Left colon (tissue), 2 donors: ENCODE data around the gene CFAP57. TPM values are rescaled to one million over a fixed set of nuclear protein-coding genes. Genes with fewer than 3 reads are reported as not detected.
"Not testable (repeated sequence)": the region's sequence is repeated elsewhere in the genome, so short reads cannot be mapped to it uniquely, and the experiment has no call there.

Experiments
- ATAC-seq: fragments of 200-7000 bp; cut with Tn5 transposase; one replicate; pipeline ENCODE4 v1.9.1; 2020; ENCODE audit warnings: mild to moderate bottlenecking, moderate library complexity
- DNase-seq, 2 donors: peaks; one replicate each; pipeline ENCODE4 v3.0.0-alpha.2; 2020
- intact Hi-C, 2 donors: fragments of 100-400 bp; cut with DNase I in 1 of 2; cut with micrococcal nuclease in 1 of 2; formaldehyde crosslinking; loops; one replicate each; pipeline versions ENCODE4 v1.11.2 to v1.14.0; 2022; cut with DNase I, micrococcal nuclease
- long read RNA-seq: library from polyadenylated mRNA; unstranded; transcript quantifications from one replicate; pipeline ENCODE4 v2.0.0, GENCODE V29; 2021
- total RNA-seq, 2 donors: library from RNA; stranded (reverse); fragmentation: NEBNext Ultra II Directional; extraction: Animal tissue kit (Norgen Biotek cat#: 25700); gene quantifications; one replicate each; pipeline ENCODE4 v1.2.1, GENCODE V29; 2021
- donor health status: DM: no; HTN: no; CAD: no.
- donor health status: DM: yes; HTN: yes; CAD: no.

CFAP57 gene
- total RNA-seq: not detected
- long read RNA-seq, partial matches to known transcripts: 0 of 1 reads
- long read RNA-seq, other reads (novel, unspliced or antisense): 1 of 1 reads

DNA sequence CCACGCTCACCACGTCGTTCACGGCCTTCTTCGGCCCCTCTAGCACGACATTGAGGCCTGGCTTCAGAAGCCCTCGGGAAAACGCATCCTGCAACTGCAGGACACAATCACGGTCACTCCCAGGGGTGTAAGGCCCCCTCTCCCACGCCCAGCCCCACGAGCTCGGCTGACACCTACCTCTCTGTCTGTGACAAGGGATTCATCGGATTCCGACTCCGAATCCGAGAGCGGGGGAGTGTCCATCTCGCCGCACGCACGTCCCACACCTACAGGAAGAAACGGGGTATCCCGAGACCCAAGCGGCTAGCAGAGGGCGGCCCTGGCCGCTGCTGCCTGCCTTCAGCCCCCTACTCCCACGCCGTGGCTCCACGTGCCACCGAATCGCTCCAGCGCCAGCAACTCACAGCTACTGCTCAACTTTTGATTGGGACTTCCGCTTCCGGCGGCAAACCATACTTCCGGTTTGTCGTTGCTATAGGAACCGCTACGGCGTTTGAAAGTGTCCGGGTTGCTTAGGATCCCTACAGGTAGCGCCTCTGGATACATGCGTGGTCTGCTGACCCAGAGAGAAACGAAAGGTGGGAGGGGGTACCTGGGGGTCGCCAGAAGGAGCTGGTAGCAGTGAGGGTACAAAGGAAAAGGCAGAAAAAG, at the start of gene CFAP57, which contains the start of gene EBNA1BP2:
TSS of gene CFAP57 (plus strand) at position 455 of the 651 bp plus-strand sequence. CDS start 424 bp downstream, outside the sequence.
TSS of gene EBNA1BP2 (minus strand) at position 415 of the 651 bp plus-strand sequence. CDS start at position 243, 172 bp downstream.
- DNase-seq: peak; percentile 88 to 91
- intact Hi-C loops: no loop called here
- ATAC-seq: peak; percentile 94

DNA sequence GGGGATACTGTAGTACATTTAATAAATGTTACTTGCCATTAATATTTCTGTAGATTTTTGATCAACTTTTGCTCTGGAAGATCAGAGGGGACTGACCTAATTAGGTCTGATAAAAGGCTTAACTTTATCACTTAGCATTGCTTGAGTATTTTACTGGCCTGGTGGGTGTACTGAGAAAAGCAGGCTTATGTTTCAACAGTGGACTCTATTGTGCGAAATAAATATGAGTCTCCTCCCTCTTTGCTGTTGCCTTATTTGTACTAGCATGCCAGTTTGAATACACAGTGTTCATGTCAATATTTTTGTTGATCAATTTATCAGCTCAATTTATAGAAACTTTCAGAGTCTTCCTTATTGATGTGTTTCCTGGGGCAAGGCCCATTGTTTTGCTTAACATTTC, 49.1 kb upstream of the CFAP57 start:
- intact Hi-C loops: no loop called here
- DNase-seq (no peak), ATAC-seq (no peak)

- ATAC-seq (no peak), DNase-seq (no peak)
- intact Hi-C loops: no loop called here
Observed at GRCh38 chr1:43128816-43129215, 43.3 kb upstream of the CFAP57 start.

DNA sequence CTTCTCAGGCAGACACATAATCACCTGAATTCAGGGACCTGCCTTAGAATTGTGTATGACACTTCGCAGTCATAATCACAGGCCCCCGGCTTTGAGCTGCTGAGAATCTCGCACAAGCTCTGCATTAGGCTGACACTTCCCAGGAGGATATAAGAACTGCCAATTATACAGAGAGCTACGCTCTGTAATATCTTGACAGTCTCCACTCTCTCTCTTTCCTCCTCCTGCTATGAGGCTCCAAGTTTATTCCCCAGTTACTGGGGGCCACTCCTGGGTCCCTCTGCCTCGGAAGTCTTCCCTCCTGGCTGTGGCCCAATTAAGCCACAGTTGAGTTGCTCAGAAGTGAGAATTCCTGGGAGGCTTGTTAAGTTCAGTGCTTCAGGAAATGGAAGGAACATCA, 42.7 kb upstream of the CFAP57 start:
- ATAC-seq: no peak
- intact Hi-C loops: no loop called here
- no peak for DNase-seq

- ATAC-seq: no peak
- DNase-seq: no peak
Observed at GRCh38 chr1:43134068-43134467, 38.1 kb upstream of the CFAP57 start.

DNA sequence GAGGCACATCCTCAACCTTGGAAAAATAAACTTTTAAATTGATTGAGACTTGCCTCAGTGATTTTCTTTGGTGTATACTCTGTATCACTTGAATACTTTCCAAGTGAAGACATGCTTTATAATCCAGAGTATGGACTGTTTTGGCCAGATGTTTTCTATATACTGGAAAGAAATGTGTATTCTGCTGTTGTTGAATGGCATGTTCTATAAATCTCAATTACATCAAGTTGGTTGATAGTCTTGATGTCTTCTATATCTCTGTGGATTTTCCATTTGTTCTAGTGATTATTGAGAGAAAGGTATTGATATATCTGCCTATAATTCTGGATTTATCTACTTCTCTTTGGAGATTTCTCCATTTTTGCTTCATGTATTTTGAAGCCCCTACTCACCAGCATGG, 37.5 kb upstream of the CFAP57 start:
- DNase-seq (no peak), ATAC-seq (no peak)
- intact Hi-C loops: no loop called here

More at GRCh38 chr1:43134068-43134467, 38.1 kb upstream of the CFAP57 start:
- intact Hi-C loops: no loop called here

DNA sequence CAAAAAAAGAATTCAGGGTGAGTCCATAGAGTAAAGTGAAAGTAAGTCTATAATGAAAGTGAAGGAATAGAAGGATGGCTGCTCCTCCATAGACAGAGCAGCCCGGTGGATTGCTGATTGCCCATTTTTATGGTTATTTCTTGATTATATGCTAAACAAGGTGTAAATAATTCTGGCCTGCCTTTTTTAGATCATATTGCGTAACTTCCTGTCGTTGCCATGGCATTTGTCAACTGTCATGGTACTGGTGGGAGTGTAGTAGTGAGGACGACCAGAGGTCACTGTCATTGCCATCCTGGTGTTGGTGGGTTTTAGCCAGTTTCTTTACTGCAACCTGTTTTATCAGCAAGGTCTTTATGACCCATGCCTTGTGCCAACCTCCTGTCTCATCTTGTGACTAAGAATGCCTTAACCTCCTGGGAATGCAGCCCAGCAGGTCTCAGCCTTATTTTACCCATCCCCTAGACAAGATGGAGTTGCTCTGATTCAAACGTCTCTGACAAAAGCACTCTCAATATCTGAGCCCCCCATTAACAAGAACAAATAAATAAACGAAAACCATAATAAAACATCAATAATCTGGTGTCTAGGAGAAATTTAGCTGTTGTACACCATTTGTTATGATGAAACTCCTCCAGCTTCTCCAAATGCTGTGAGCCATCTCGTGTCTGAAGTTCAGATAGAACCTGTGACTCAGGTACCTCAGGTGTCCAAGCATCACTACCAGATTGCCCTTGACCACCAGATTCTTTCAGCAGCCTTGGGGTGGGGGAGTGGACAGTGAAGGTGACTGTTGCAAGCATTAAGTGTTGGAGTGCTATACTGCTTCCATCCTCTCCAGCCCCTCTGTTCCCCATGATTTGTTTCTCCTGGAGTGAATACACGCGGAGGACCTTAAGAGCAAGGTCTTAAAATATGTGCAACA, 36.0 kb upstream of the CFAP57 start:
- no peak for ATAC-seq
- no peak for DNase-seq
- intact Hi-C loops: no loop called here

- DNase-seq (no peak), ATAC-seq (no peak)
Observed at GRCh38 chr1:43137445-43138052, 34.6 kb upstream of the CFAP57 start.

GRCh38 chr1:43139295-43139694, 32.8 kb upstream of the CFAP57 start:
- ATAC-seq, DNase-seq, intact Hi-C loops: not testable (repeated sequence)

More at GRCh38 chr1:43137445-43138052, 34.6 kb upstream of the CFAP57 start:
- intact Hi-C loops: no loop called here

GRCh38 chr1:43140010-43140409, 32.1 kb upstream of the CFAP57 start:
- DNase-seq: no peak
- ATAC-seq: no peak
- intact Hi-C loops: no loop called here

- DNase-seq: no peak
- ATAC-seq: no peak
- intact Hi-C loops: no loop called here
Observed at GRCh38 chr1:43140583-43140982, 31.5 kb upstream of the CFAP57 start.

GRCh38 chr1:43143441-43143888, 28.7 kb upstream of the CFAP57 start:
- intact Hi-C loops: no loop called here
- no peak for ATAC-seq
- no peak for DNase-seq

GRCh38 chr1:43144237-43144636, 27.9 kb upstream of the CFAP57 start:
- no peak for ATAC-seq
- DNase-seq: no peak
- intact Hi-C loops: no loop called here

DNA sequence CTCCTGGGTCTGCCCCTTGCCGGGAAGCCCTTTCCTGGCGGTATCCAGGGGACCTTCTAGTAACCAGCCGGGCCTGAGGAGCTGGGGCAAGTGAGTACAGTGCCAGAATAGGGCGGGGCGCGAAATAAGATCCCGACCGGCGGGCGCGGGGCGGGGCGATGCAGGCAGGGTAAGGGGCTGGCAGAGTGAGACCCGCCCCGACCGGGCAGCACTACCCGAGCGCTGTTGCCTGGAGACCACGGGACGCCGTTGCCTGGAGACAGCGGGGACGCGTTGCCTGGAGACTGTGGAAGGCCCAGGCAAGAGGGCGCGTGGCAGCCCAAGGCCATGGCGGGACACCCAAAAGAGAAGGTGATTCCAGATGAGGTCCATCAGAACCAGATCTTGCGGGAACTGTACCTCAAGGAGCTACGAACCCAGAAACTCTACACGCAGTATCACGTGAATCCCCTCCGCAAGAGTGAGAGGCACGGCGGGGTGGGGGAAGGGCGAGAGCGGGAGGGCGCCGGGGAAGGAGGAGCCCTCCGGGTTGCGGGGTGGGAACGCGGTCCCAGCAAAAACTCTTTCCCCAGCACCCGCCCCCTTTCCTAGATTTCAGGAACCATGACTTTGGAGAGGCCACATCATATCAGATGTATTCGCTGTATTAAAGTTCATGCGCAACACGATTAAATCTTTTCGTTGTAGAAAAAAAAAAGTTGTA, 24.4 kb upstream of the CFAP57 start:
- ATAC-seq: peak; percentile 90
- intact Hi-C loops: no loop called here
- DNase-seq: peak; percentile 51 to 62

DNA sequence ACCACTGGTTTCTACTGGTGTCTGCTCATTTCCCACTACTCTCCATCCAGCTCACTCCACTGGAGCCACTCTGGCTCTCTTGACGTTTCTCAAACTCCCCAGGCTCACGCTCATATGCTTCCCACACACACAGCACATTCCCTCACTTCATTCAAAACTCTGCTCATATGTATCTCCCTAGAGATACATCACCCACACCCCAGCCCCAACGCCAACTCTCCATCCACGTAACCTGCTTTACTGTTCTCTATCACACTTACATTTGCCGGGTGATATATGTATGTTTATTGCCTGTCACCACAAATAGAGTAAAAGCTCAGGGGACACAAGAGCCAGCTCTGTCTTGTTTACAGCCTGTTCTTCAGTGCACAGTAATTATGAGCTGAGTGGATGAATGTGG, 22.2 kb upstream of the CFAP57 start:
- ATAC-seq: no peak
- no peak for DNase-seq
- intact Hi-C loops: no loop called here

- DNase-seq: no peak
- no peak for ATAC-seq
- intact Hi-C loops: no loop called here
Observed at GRCh38 chr1:43152866-43153265, 19.3 kb upstream of the CFAP57 start.

DNA sequence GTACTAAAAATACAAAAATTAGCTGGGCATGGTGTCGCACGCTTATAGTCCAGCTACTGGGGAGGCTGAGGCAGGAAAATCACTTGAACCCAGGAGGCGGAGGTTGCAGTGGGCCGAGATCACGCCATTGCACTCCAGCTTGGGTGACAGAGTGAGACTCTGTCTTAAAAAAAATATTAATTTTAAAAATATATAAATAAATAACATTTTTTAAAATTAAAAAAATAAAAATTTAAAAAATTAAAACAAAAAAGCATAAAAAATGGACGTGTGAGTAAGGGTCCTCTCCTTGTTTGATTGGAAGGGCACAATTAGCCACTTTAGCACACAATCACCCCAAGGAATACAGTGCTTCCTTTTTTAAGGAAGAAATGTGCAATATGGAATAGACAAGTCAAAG, 18.7 kb upstream of the CFAP57 start:
- ATAC-seq: no peak
- intact Hi-C loops: no loop called here
- DNase-seq: no peak

DNA sequence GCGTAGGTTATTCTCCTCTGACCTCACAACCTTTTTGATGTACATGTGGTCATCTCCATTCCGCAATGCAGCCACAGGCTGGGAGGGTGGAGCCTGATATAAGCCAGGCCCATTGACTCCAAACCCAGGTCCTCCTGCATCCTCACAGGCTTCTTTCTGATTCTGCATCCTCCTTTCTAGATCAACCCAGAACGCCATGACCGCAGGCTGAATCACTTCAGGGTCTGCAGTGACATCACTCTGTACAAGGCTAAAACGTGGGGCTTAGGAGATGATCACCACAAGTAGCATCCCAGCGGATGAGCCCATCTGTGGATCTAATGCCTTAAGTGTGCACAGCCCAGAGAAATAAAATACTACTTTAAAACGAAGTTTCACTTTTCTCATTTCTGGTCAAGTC, 16.1 kb upstream of the CFAP57 start:
- intact Hi-C loops: no loop called here
- DNase-seq: no peak
- ATAC-seq: no peak

GRCh38 chr1:43165162-43165561, 7.0 kb upstream of the CFAP57 start:
- DNase-seq: no peak
- intact Hi-C loops: no loop called here
- ATAC-seq: no peak
